K562 (cell line): Measurements from ENCODE around the gene ABCG1. TPM values are rescaled to one million over a fixed set of nuclear protein-coding genes. Genes with fewer than 3 reads are reported as not detected.

ENCODE experiments used
- ARID3B ChIP-seq: fragments of 250-450 bp; sonication (Bioruptor Pico); IDR thresholded peaks from 2 replicates; pipeline ENCODE4 v1.4.0; 2020; ENCODE audit warnings: borderline replicate concordance
- CXXC5 ChIP-seq: fragments of 250-450 bp; sonication (Bioruptor Pico); IDR thresholded peaks from 2 replicates; pipeline ENCODE4 v1.8.0; 2022; ENCODE audit warnings: inconsistent platforms, mild to moderate bottlenecking, moderate library complexity
- GTF3C2 ChIP-seq: IDR thresholded peaks from 3 replicates; pipeline ENCODE4 v1.6.1; 2011; ENCODE audit warnings: borderline replicate concordance, mild to moderate bottlenecking, moderate library complexity; ENCODE audit not compliant: insufficient read length; ENCODE audit errors: extremely low read depth
- HOMEZ ChIP-seq: fragments of 250-450 bp; sonication (Bioruptor Pico); IDR thresholded peaks from 2 replicates; pipeline ENCODE4 v1.4.0; 2020; ENCODE audit warnings: mild to moderate bottlenecking, moderate library complexity
- HOXB6 ChIP-seq: fragments of 250-450 bp; sonication (Bioruptor Pico); IDR thresholded peaks from 2 replicates; pipeline ENCODE4 v1.5.1; 2022; ENCODE audit warnings: mild to moderate bottlenecking, borderline replicate concordance
- KHSRP ChIP-seq: fragments of 450-650 bp; IDR thresholded peaks from 2 replicates; pipeline ENCODE4 v1.6.1; 2017
- MAZ ChIP-seq, 2 experiments: fragments of 450-650 bp in 1 of 2; sonication (generic) in 1 of 2; formaldehyde crosslinking; IDR thresholded peaks in 1 of 2; conservative IDR thresholded peaks in 1 of 2; 2 replicates each; pipeline versions ENCODE4 v1.4.0 to v1.5.0; 2020; ENCODE audit warnings: mild to moderate bottlenecking in 1 of 2, missing genetic modification reagents in 1 of 2
- NFYB ChIP-seq: IDR thresholded peaks from 2 replicates; pipeline ENCODE4 v1.6.1; 2011; ENCODE audit warnings: mild to moderate bottlenecking, moderate library complexity; ENCODE audit not compliant: insufficient read length; ENCODE audit errors: extremely low read depth
- NR2C1 ChIP-seq, 2 experiments: fragments of 450-650 bp; IDR thresholded peaks; 2 replicates each; pipeline ENCODE4 v1.6.1; 2017; ENCODE audit warnings: mild to moderate bottlenecking in 2 of 2, antibody characterized with exemption in 1 of 2, inconsistent platforms in 1 of 2, missing compliant biosample characterization in 1 of 2, missing genetic modification characterization in 1 of 2
- PBX2 ChIP-seq, 2 experiments: IDR thresholded peaks in 1 of 2; conservative IDR thresholded peaks in 1 of 2; 2 replicates each; pipeline ENCODE4 v1.6.1; 2016; ENCODE audit warnings: low read depth in 2 of 2, mild to moderate bottlenecking in 1 of 2, missing compliant biosample characterization in 1 of 2, missing genetic modification characterization in 1 of 2, moderate library complexity in 1 of 2
- POLR2AphosphoS5 ChIP-seq: IDR thresholded peaks from 2 replicates; pipeline ENCODE4 v1.6.1; 2011; ENCODE audit warnings: mild to moderate bottlenecking, low read depth, low read length, moderate library complexity; ENCODE audit not compliant: control insufficient read depth, insufficient read depth
- RFX7 ChIP-seq: fragments of 250-450 bp; sonication (Bioruptor Pico); IDR thresholded peaks from 2 replicates; pipeline ENCODE4 v1.5.1; 2021; ENCODE audit warnings: mild to moderate bottlenecking
- ZNF695 ChIP-seq: fragments of 450-650 bp; formaldehyde crosslinking; IDR thresholded peaks from 2 replicates; pipeline ENCODE4 v1.4.0; 2020; ENCODE audit warnings: mild to moderate bottlenecking, moderate library complexity
- ZNF785 ChIP-seq: fragments of 250-450 bp; sonication (Bioruptor Pico); IDR thresholded peaks from 2 replicates; pipeline ENCODE4 v1.4.0; 2020; ENCODE audit warnings: mild to moderate bottlenecking
- polyA plus RNA-seq, 8 experiments: library from polyadenylated mRNA; depleted of rRNA in 4 of 8; stranded (reverse) in 5 of 8; unstranded in 3 of 8; fragments of >200 nt; fragmentation: Nextera tagmentation in 2 of 8; fragmentation: Illumina TruSeq in 1 of 8; extraction: Ambion mirVana in 2 of 8; extraction: Trizol in 1 of 8; gene quantifications; 2 replicates each; pipeline versions ENCODE4 v1.2.1 to v1.2.3, GENCODE V29; 2011 to 2014; ENCODE audit warnings: inconsistent platforms in 1 of 8, missing spikeins in 1 of 8
- total RNA-seq, 7 experiments: library from RNA; depleted of rRNA in 6 of 7; stranded (reverse); fragments of >200 nt in 6 of 7; fragmentation: Illumina TruSeq in 2 of 7; extraction: Trizol in 2 of 7; gene quantifications; 2 replicates each; pipeline versions ENCODE4 v1.2.1 to v1.2.3, GENCODE V29; 2011 to 2021; ENCODE audit warnings: low replicate concordance in 1 of 7

Gene ABCG1
- total and polyA plus RNA-seq, 9 of the 15 experiments (the other 6 are each of a cell fraction or from before 2014, with no cell fraction given) = 0.04 to 0.09 TPM; not detected in 7

- no peak for TF ChIP-seq NR2C1 (IDR thresholded peaks at IDR 0.05)
- TF ChIP-seq NR2C1 (tag; IDR thresholded peaks at IDR 0.05) = no peak
- no peak for TF ChIP-seq NFYB
- TF ChIP-seq ZNF695 (CRISPR knock-in tag) = no peak
- no peak for TF ChIP-seq PBX2 (CRISPR knock-in tag; IDR thresholded peaks at IDR 0.05; ENCODE audit: low read depth)
- no peak for TF ChIP-seq PBX2 (tag; conservative IDR thresholded peaks at IDR 0.05; ENCODE audit: low read depth)
- no peak for TF ChIP-seq GTF3C2
- no peak for TF ChIP-seq ARID3B (CRISPR knock-in tag)
- no peak for TF ChIP-seq RFX7 (CRISPR knock-in tag)
- TF ChIP-seq POLR2AphosphoS5 = no peak
- no peak for TF ChIP-seq MAZ (CRISPR knock-in tag; conservative IDR thresholded peaks at IDR 0.05 in 1 of 2, IDR thresholded peaks at IDR 0.05 in 1 of 2)
- no peak for TF ChIP-seq HOMEZ (CRISPR knock-in tag)
- TF ChIP-seq CXXC5 (CRISPR knock-in tag) = no peak
- TF ChIP-seq HOXB6 (CRISPR knock-in tag) = no peak
- no peak for TF ChIP-seq ZNF785 (CRISPR knock-in tag)
- TF ChIP-seq KHSRP = no peak
These were observed 42.1 kb upstream of the ABCG1 start (continued) for GRCh38 chr21:42176859-42177258.
